Endothelial cell of umbilical vein (primary cell): ENCODE data around the gene RPS21. TPM values are rescaled to one million over a fixed set of nuclear protein-coding genes. Genes with fewer than 3 reads are reported as not detected.

Experiments used
- BruUV-seq: library from RNA; stranded (reverse); fragments of 400-500 nt; replicated peaks from 2 replicates; lab custom pipeline; 2021; lab: Mats Ljungman, UMichigan
- CTCF ChIA-PET: fragments of 300-600, 350-600 bp; sonication (Branson Sonifier 250); formaldehyde crosslinking; loops from one replicate; lab custom pipeline; 2021; ENCODE audit warnings: antibody characterized with exemption, inconsistent platforms; lab: Charles Lee
- POLR2A ChIA-PET: fragments of 300-600, 350-600 bp; sonication (Branson Sonifier 250); formaldehyde crosslinking; loops from one replicate; lab custom pipeline; 2021; ENCODE audit warnings: antibody characterized with exemption, inconsistent platforms; lab: Charles Lee
- DNase-seq: peaks from one replicate; pipeline ENCODE4 v3.0.0-alpha.2; 2011; ENCODE audit warnings: low read depth, low spot score
- FAIRE-seq: peaks from 2 replicates; lab custom pipeline; 2011; peaks lifted over from hg19 to GRCh38; lab: Jason Lieb, UNC
- H2AFZ ChIP-seq: 2 replicates; pipeline ENCODE4 v1.6.0; 2012; ENCODE audit warnings: low read depth, low read length, control low read depth, inconsistent platforms
- H3K27ac ChIP-seq: 2 replicates; pipeline ENCODE4 v1.5.1; 2011; ENCODE audit warnings: low read depth, mild to moderate bottlenecking, control low read depth, low read length, moderate library complexity; ENCODE audit not compliant: insufficient read depth
- H3K27me3 ChIP-seq, 2 experiments: 2 replicates each; pipeline versions ENCODE4 v1.6.0 to v1.6.1; 2011; ENCODE audit warnings: low read length in 2 of 2, mixed read lengths in 1 of 2; ENCODE audit not compliant: control insufficient read depth in 2 of 2, insufficient read depth in 2 of 2
- H3K36me3 ChIP-seq, 2 experiments: 2 replicates in 1 of 2; 3 replicates in 1 of 2; pipeline ENCODE4 v1.5.1; 2011; ENCODE audit warnings: low read length in 2 of 2, mild to moderate bottlenecking in 1 of 2, moderate library complexity in 1 of 2; ENCODE audit not compliant: control insufficient read depth in 2 of 2, insufficient read depth in 2 of 2; ENCODE audit errors: extremely low read depth in 1 of 2
- H3K4me1 ChIP-seq: 3 replicates; pipeline ENCODE4 v1.5.1; 2011; ENCODE audit warnings: mild to moderate bottlenecking, low read length; ENCODE audit not compliant: control insufficient read depth, insufficient read depth; ENCODE audit errors: extremely low read depth
- H3K4me2 ChIP-seq: 2 replicates; pipeline ENCODE4 v1.6.1; 2011; ENCODE audit warnings: low read length, control low read depth, mixed read lengths; ENCODE audit not compliant: insufficient read depth
- H3K4me3 ChIP-seq, 3 experiments: fragments of 200-600 bp in 1 of 3; sonication (generic), shearing (Covaris generic) in 1 of 3; replicated peaks in 1 of 3; 2 replicates each; pipeline ENCODE4 v1.5.1; 2011 to 2016; ENCODE audit warnings: control low read depth in 3 of 3, low read length in 3 of 3, mild to moderate bottlenecking in 2 of 3, inconsistent platforms in 1 of 3, low read depth in 1 of 3, moderate library complexity in 1 of 3; ENCODE audit not compliant: insufficient read depth in 1 of 3
- H3K79me2 ChIP-seq: 2 replicates; pipeline ENCODE4 v1.6.0; 2012; ENCODE audit warnings: low read length, inconsistent platforms; ENCODE audit not compliant: control insufficient read depth, insufficient read depth
- H3K9ac ChIP-seq: replicated peaks from 2 replicates; pipeline ENCODE3; 2011; ENCODE audit warnings: low read length, control low read depth; ENCODE audit not compliant: insufficient read depth; ENCODE audit errors: extremely low read depth
- H3K9me1 ChIP-seq: replicated peaks from 3 replicates; pipeline ENCODE4 v1.6.0; 2011; ENCODE audit warnings: mild to moderate bottlenecking, low read length; ENCODE audit not compliant: control insufficient read depth, insufficient read depth; ENCODE audit errors: extremely low read depth
- H3K9me3 ChIP-seq: replicated peaks from 2 replicates; pipeline ENCODE4 v1.5.1; 2012; ENCODE audit warnings: low read length, inconsistent platforms; ENCODE audit not compliant: control insufficient read depth, insufficient read depth
- H4K20me1 ChIP-seq: replicated peaks from 2 replicates; pipeline ENCODE3; 2011; ENCODE audit warnings: mild to moderate bottlenecking, low read length; ENCODE audit not compliant: control insufficient read depth, insufficient read depth; ENCODE audit errors: extremely low read depth
- EZH2 ChIP-seq: IDR thresholded peaks from 2 replicates; pipeline ENCODE4 v1.6.1; 2012; ENCODE audit warnings: borderline replicate concordance, low read depth, mild to moderate bottlenecking, moderate library complexity, low read length, inconsistent platforms; ENCODE audit not compliant: severe bottlenecking
- FOS ChIP-seq: IDR thresholded peaks from 2 replicates; pipeline ENCODE4 v1.6.1; 2011; ENCODE audit warnings: mild to moderate bottlenecking, low read length, moderate library complexity, borderline replicate concordance; ENCODE audit not compliant: insufficient read depth
- GATA2 ChIP-seq: IDR thresholded peaks from 2 replicates; pipeline ENCODE4 v1.7.0; 2011; ENCODE audit warnings: low read depth, mild to moderate bottlenecking, moderate library complexity, mixed read lengths, low read length; ENCODE audit not compliant: insufficient read length, insufficient read depth
- JUN ChIP-seq: IDR thresholded peaks from 2 replicates; pipeline ENCODE4 v1.6.1; 2011; ENCODE audit warnings: borderline replicate concordance, low read depth; ENCODE audit not compliant: insufficient read length, insufficient read depth
- MAX ChIP-seq: IDR thresholded peaks from 2 replicates; pipeline ENCODE4 v1.6.1; 2011; ENCODE audit not compliant: insufficient read depth, insufficient read length
- MYC ChIP-seq: IDR thresholded peaks from one replicate; pipeline ENCODE4 v1.6.1; 2011; ENCODE audit warnings: mild to moderate bottlenecking, low read depth, low read length
- POLR2A ChIP-seq: IDR thresholded peaks from 2 replicates; pipeline ENCODE4 v1.6.1; 2012; ENCODE audit warnings: low read depth, mild to moderate bottlenecking, control low read depth, low read length
- POLR2AphosphoS5 ChIP-seq: IDR thresholded peaks from 2 replicates; pipeline ENCODE4 v1.6.1; 2012; ENCODE audit warnings: low read depth, mild to moderate bottlenecking, control low read depth, low read length, moderate library complexity; ENCODE audit not compliant: insufficient read depth
- dilution Hi-C: fragments of 300-500 bp; cut with MboI; formaldehyde crosslinking; loops from one replicate; pipeline ENCODE4 v1.15.0; 2019; ENCODE audit warnings: low sequenced_read_pairs; ENCODE audit not compliant: extremely low pct_ligation_motif_present
- intact Hi-C: fragments of 100-400 bp; cut with micrococcal nuclease; formaldehyde crosslinking; loops from one replicate; pipeline ENCODE4 v1.10.0; 2022
- polyA plus RNA-seq, 4 experiments: library from polyadenylated mRNA; depleted of rRNA in 3 of 4; stranded (reverse) in 3 of 4; unstranded in 1 of 4; fragments of >200 nt; gene quantifications; 2 replicates each; pipeline versions ENCODE4 v1.2.1 to v1.2.3, GENCODE V29; 2011 to 2012; ENCODE audit warnings: missing spikeins in 1 of 4
- total RNA-seq: library from RNA; stranded (reverse); gene quantifications from 2 replicates; pipeline ENCODE4 v1.2.3, GENCODE V29; 2021
- TF ChIP-seq, protein P1 (sequence below), 2 donors: IDR thresholded peaks; 1 replicate in 1 of 2; 2 replicates in 1 of 2; pipeline ENCODE4 v1.5.1; 2011; ENCODE audit warnings: low read length in 2 of 2, mild to moderate bottlenecking in 2 of 2, moderate library complexity in 2 of 2, control low read depth in 1 of 2, inconsistent platforms in 1 of 2, low read depth in 1 of 2; ENCODE audit not compliant: insufficient read depth in 1 of 2; ENCODE audit errors: extremely low read depth in 1 of 2

RPS21 gene
- total and polyA plus RNA-seq, 2 donors (not counting 3 experiments of a cell fraction or from before 2014, with no cell fraction given): 1,644 to 7,710 TPM

DNA sequence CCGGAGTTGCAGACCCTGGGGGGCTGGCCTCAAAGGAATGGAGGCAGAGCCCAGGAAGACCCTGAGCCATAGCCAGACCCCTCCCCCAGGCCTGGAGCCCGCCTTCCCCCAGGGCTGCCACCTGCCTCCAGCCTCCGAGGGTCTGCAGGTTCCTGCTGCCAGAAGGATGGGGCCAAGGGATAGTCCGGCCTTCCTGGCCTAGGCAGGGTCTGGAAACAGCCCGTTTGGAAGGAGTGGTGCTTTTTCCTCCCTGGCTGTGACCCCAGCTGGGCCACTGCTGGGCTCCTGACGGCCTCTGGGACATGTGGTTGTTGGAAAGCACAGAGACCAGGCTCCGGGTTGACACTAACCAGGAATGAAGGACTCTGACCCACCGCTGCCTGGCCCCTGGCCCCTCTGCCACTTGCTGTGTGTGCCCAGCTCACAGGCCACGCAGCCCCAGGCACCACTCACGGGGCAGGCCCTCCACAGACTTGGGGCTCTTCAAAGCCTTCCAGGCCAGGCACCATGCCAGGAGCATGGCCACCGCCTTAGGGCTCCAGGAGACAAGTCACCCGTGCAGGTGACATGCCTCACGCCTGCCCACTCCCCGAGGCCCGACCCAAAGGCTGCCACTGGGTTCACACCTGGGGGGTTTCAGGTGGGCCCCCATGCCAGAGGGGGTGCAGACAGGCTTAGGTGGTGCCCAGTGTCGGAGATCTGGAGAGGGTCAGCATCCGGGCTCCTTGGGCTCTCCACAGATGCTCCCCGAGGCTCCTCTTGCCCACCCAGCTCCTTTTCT, 15.9 kb upstream of the RPS21 start:
- dilution Hi-C loops (no loop called here), intact Hi-C loops (no loop called here)
- H3K79me2 ChIP-seq: peaks cover 9% of the 10 kb centered on the region
- no peaks in the 10 kb centered on the region for H3K9me1 ChIP-seq
- H3K4me1 ChIP-seq: peaks cover 17% of the 10 kb centered on the region
- ChIA-PET CTCF (interaction anchor here (1.1 to 9.9 kb wide), 2 partner anchors 8 to 12 kb away, joined by 3 to 179 read pairs; no protein-coding TSS in a partner anchor), POLR2A (no interaction called here)
- FAIRE-seq (no peak), DNase-seq (no peak)
- no peak overlapping the region for H3K4me3 ChIP-seq
- BruUV-seq: no TSS peak
- no peaks in the 10 kb centered on the region for H3K9me3 ChIP-seq
- no peaks in the 10 kb centered on the region for H3K27me3 ChIP-seq
- H3K36me3 ChIP-seq: no peaks in the 10 kb centered on the region
- no peak overlapping the region for H2AFZ ChIP-seq
- no peak overlapping the region for H3K9ac ChIP-seq
- no peaks in the 10 kb centered on the region for H4K20me1 ChIP-seq
- H3K27ac ChIP-seq: no peak overlapping the region
- no peak overlapping the region for H3K4me2 ChIP-seq
- TF ChIP-seq MYC (no peak), FOS (no peak), POLR2AphosphoS5 (no peak), GATA2 (no peak), MAX (no peak), EZH2 (no peak), POLR2A (no peak), JUN (no peak)
- TF ChIP-seq, protein P1, sequence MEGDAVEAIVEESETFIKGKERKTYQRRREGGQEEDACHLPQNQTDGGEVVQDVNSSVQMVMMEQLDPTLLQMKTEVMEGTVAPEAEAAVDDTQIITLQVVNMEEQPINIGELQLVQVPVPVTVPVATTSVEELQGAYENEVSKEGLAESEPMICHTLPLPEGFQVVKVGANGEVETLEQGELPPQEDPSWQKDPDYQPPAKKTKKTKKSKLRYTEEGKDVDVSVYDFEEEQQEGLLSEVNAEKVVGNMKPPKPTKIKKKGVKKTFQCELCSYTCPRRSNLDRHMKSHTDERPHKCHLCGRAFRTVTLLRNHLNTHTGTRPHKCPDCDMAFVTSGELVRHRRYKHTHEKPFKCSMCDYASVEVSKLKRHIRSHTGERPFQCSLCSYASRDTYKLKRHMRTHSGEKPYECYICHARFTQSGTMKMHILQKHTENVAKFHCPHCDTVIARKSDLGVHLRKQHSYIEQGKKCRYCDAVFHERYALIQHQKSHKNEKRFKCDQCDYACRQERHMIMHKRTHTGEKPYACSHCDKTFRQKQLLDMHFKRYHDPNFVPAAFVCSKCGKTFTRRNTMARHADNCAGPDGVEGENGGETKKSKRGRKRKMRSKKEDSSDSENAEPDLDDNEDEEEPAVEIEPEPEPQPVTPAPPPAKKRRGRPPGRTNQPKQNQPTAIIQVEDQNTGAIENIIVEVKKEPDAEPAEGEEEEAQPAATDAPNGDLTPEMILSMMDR (IDR thresholded peaks at IDR 0.05; ENCODE audit: extremely low read depth in 1 of 2, insufficient read depth in 1 of 2, low read depth in 1 of 2, low read length in 2 of 2): no peak
